Right lobe of liver (tissue), 4 donors: ENCODE measurements around the gene NT5C1A.

Experiments used
- CTCF ChIP-seq, 4 donors: fragments of 200-600 bp in 3 of 4; fragments of 450-650 bp in 1 of 4; IDR thresholded peaks; one replicate each; pipeline versions ENCODE4 v1.5.1 to v1.8.0; 2016 to 2022; ENCODE audit warnings: antibody characterized with exemption in 4 of 4, mild to moderate bottlenecking in 2 of 4
- POLR2A ChIP-seq: fragments of 450-650 bp; IDR thresholded peaks from one replicate; pipeline ENCODE4 v1.6.1; 2017; ENCODE audit warnings: antibody characterized with exemption, mild to moderate bottlenecking
- donor health status: DM: no; HTN: no; CAD: no.
- donor health status: DM: no; HTN: no; CAD: no.
- donor health status: DM: no; HTN: yes; CAD: no.

- TF ChIP-seq POLR2A: no peak
- no peak for TF ChIP-seq CTCF (IDR thresholded peaks at IDR 0.05)
These were observed 36.6 kb downstream of the NT5C1A start for GRCh38 chr1:39635205-39635870.
